Endothelial cell (in vitro differentiated cells): ENCODE results near the gene XRCC5. TPM values are rescaled to one million over a fixed set of nuclear protein-coding genes. Genes with fewer than 3 reads are reported as not detected.
A peak's percentile ranks its signal among the peaks of the same experiment; 100 is the strongest.
"Not testable (repeated sequence)": the region's sequence is repeated elsewhere in the genome, so short reads cannot be mapped to it uniquely, and the experiment has no call there.

Experiments
- DNase-seq: peaks from one replicate; pipeline ENCODE4 v3.0.0; 2021; ENCODE audit warnings: low spot score
- H3K27ac Mint-ChIP-seq: one replicate; pipeline ENCODE4 v1.8.0; 2021; ENCODE audit warnings: mixed read lengths, inconsistent platforms; ENCODE audit not compliant: unreplicated experiment
- H3K27me3 Mint-ChIP-seq: one replicate; pipeline ENCODE4 v1.8.0; 2021; ENCODE audit warnings: mild to moderate bottlenecking, moderate library complexity, mixed read lengths, inconsistent platforms; ENCODE audit not compliant: unreplicated experiment
- H3K36me3 Mint-ChIP-seq: one replicate; pipeline ENCODE4 v1.8.0; 2021; ENCODE audit warnings: mild to moderate bottlenecking, low read depth, mixed read lengths, inconsistent platforms; ENCODE audit not compliant: unreplicated experiment
- H3K4me1 Mint-ChIP-seq: one replicate; pipeline ENCODE4 v1.8.0; 2021; ENCODE audit warnings: mild to moderate bottlenecking, mixed read lengths, inconsistent platforms; ENCODE audit not compliant: unreplicated experiment
- H3K4me3 Mint-ChIP-seq: one replicate; pipeline ENCODE4 v1.8.0; 2021; ENCODE audit warnings: mild to moderate bottlenecking, mixed read lengths, inconsistent platforms; ENCODE audit not compliant: unreplicated experiment
- H3K9me3 Mint-ChIP-seq: one replicate; pipeline ENCODE4 v1.8.0; 2021; ENCODE audit warnings: mixed read lengths, inconsistent platforms; ENCODE audit not compliant: unreplicated experiment
- CTCF ChIP-seq: fragments of 200-600 bp; sonication (generic); IDR thresholded peaks from one replicate; pipeline ENCODE4 v1.5.0; 2021; ENCODE audit warnings: antibody characterized with exemption; ENCODE audit not compliant: unreplicated experiment
- total RNA-seq: library from RNA; stranded (reverse); fragmentation: NEBNext Ultra II Directional; extraction: Animal tissue kit (Norgen Biotek cat#: 25700); gene quantifications from one replicate; pipeline ENCODE4 v1.2.1, GENCODE V29; 2021; ENCODE audit not compliant: unreplicated experiment

Gene XRCC5
- total RNA-seq, 1 donor from 2014 or later = 365 TPM

GRCh38 chr2:216133397-216133796 is 24.2 kb downstream of the XRCC5 start:
- H3K27ac Mint-ChIP-seq = peak overlapping the region; percentile 73
- no peaks in the 10 kb centered on the region for H3K27me3 Mint-ChIP-seq

GRCh38 chr2:216134958-216135541 is 25.9 kb downstream of the XRCC5 start:
- H3K27ac Mint-ChIP-seq = peak overlapping the region; percentile 19
- no peaks in the 10 kb centered on the region for H3K27me3 Mint-ChIP-seq
- peak overlapping the region; percentile 52 for H3K4me3 Mint-ChIP-seq

More at GRCh38 chr2:216133397-216133796, 24.2 kb downstream of the XRCC5 start:
- peak overlapping the region; percentile 82 for H3K4me3 Mint-ChIP-seq
- no peaks in the 10 kb centered on the region for H3K9me3 Mint-ChIP-seq
- H3K4me1 Mint-ChIP-seq = peaks cover 5% of the 10 kb centered on the region
- DNase-seq = no peak
- TF ChIP-seq CTCF = no peak
- H3K36me3 Mint-ChIP-seq = peaks cover 70% of the 10 kb centered on the region

GRCh38 chr2:216139884-216140283 is 30.7 kb downstream of the XRCC5 start:
- peak; percentile 18 for DNase-seq
- peak; percentile 29 for TF ChIP-seq CTCF
- no peak overlapping the region for H3K4me3 Mint-ChIP-seq
- H3K27me3 Mint-ChIP-seq = no peaks in the 10 kb centered on the region
- peaks cover 45% of the 10 kb centered on the region for H3K36me3 Mint-ChIP-seq
- H3K27ac Mint-ChIP-seq = no peak overlapping the region
- H3K4me1 Mint-ChIP-seq = no peaks in the 10 kb centered on the region
- H3K9me3 Mint-ChIP-seq = no peaks in the 10 kb centered on the region

More at GRCh38 chr2:216134958-216135541, 25.9 kb downstream of the XRCC5 start:
- Mint-ChIP-seq H3K36me3 (peaks cover 70% of the 10 kb centered on the region), H3K9me3 (no peaks in the 10 kb centered on the region), H3K4me1 (peaks cover 5% of the 10 kb centered on the region)
- TF ChIP-seq CTCF = no peak
- DNase-seq = no peak

- H3K9me3 Mint-ChIP-seq, H3K4me3 Mint-ChIP-seq, H3K27me3 Mint-ChIP-seq, H3K4me1 Mint-ChIP-seq, DNase-seq, H3K27ac Mint-ChIP-seq: not testable (repeated sequence)
- peaks cover 34% of the 10 kb centered on the region for H3K36me3 Mint-ChIP-seq
Observed at GRCh38 chr2:216141516-216141915, 32.4 kb downstream of the XRCC5 start.

- Mint-ChIP-seq H3K27me3 (no peaks in the 10 kb centered on the region), H3K4me3 (no peak overlapping the region), H3K36me3 (peaks cover 38% of the 10 kb centered on the region), H3K4me1 (no peaks in the 10 kb centered on the region), H3K27ac (no peak overlapping the region), H3K9me3 (no peaks in the 10 kb centered on the region)
- no peak for TF ChIP-seq CTCF
- DNase-seq = no peak
Observed at GRCh38 chr2:216142540-216142939, 33.4 kb downstream of the XRCC5 start.
